Gastrocnemius medialis (tissue), 4 donors: ENCODE measurements around the gene TAX1BP1. TPM values are rescaled to one million over a fixed set of nuclear protein-coding genes. Genes with fewer than 3 reads are reported as not detected.

Experiments used
- ATAC-seq, 2 donors: fragments of 150-250 bp; one replicate each; pipeline ENCODE4 v1.9.1; 2016
- DNase-seq, 2 donors: peaks; one replicate each; pipeline ENCODE4 v3.0.0-alpha.2; 2019
- H3K27ac ChIP-seq, 4 donors: fragments of 200-600 bp; sonication (generic); 1 replicate in 1 of 4; 2 replicates in 3 of 4; pipeline ENCODE4 v1.5.1; 2016 to 2018; ENCODE audit warnings: mild to moderate bottlenecking in 2 of 4, moderate library complexity in 1 of 4
- H3K27me3 ChIP-seq, 3 donors: fragments of 200-600 bp; sonication (generic) in 2 of 3; 1 replicate in 1 of 3; 2 replicates in 2 of 3; pipeline versions ENCODE4 v1.5.1 to v1.6.0; 2016 to 2019; ENCODE audit warnings: mild to moderate bottlenecking in 1 of 3, moderate library complexity in 1 of 3
- H3K36me3 ChIP-seq, 2 donors: fragments of 200-600 bp; sonication (generic) in 1 of 2; one replicate each; pipeline ENCODE4 v1.5.1; 2017 to 2018
- H3K4me1 ChIP-seq, 2 donors: fragments of 200-600 bp; sonication (generic) in 1 of 2; one replicate each; pipeline ENCODE4 v1.5.1; 2016 to 2017; ENCODE audit warnings: mild to moderate bottlenecking in 2 of 2
- H3K4me3 ChIP-seq, 4 donors: fragments of 200-600 bp; sonication (generic) in 3 of 4; 1 replicate in 1 of 4; 2 replicates in 3 of 4; pipeline ENCODE4 v1.5.1; 2016 to 2019; ENCODE audit warnings: mild to moderate bottlenecking in 2 of 4
- H3K9me3 ChIP-seq, 3 donors: fragments of 200-600 bp; sonication (generic) in 2 of 3; 1 replicate in 1 of 3; 2 replicates in 2 of 3; pipeline ENCODE4 v1.5.1; 2016 to 2019
- POLR2A ChIP-seq, 2 donors: fragments of 450-650 bp; IDR thresholded peaks; one replicate each; pipeline ENCODE4 v1.6.1; 2017; ENCODE audit warnings: antibody characterized with exemption in 2 of 2, mild to moderate bottlenecking in 2 of 2, moderate library complexity in 2 of 2
- in situ Hi-C, 4 donors: fragments of 200-750 bp; cut with MboI; loops; one replicate each; pipeline versions ENCODE4 v1.15.0 to v1.8.0; 2017; ENCODE audit warnings: low sequenced_read_pairs in 4 of 4
- intact Hi-C: fragments of 100-400 bp; cut with DNase I; formaldehyde crosslinking; loops from one replicate; pipeline ENCODE4 v1.15.1; 2023; ENCODE audit warnings: low total_unique reads
- total RNA-seq, 4 donors: library from RNA; depleted of rRNA; stranded (reverse); fragments of >200 nt; gene quantifications; one replicate each; pipeline versions ENCODE4 v1.1.0 to v1.2.3, GENCODE V29; 2016
- TF ChIP-seq, protein P1 (sequence below), 5 experiments: fragments of 450-650 bp in 3 of 5; fragments of 200-600 bp in 2 of 5; sonication (generic) in 2 of 5; IDR thresholded peaks in 4 of 5; conservative IDR thresholded peaks in 1 of 5; 1 replicate in 4 of 5; 2 replicates in 1 of 5; pipeline ENCODE4 v1.5.1; 2016 to 2019; ENCODE audit warnings: antibody characterized with exemption in 5 of 5, mild to moderate bottlenecking in 3 of 5, moderate library complexity in 3 of 5

Gene TAX1BP1
- total RNA-seq, 4 donors from 2014 or later: 110 to 136 (median 113) TPM

DNA sequence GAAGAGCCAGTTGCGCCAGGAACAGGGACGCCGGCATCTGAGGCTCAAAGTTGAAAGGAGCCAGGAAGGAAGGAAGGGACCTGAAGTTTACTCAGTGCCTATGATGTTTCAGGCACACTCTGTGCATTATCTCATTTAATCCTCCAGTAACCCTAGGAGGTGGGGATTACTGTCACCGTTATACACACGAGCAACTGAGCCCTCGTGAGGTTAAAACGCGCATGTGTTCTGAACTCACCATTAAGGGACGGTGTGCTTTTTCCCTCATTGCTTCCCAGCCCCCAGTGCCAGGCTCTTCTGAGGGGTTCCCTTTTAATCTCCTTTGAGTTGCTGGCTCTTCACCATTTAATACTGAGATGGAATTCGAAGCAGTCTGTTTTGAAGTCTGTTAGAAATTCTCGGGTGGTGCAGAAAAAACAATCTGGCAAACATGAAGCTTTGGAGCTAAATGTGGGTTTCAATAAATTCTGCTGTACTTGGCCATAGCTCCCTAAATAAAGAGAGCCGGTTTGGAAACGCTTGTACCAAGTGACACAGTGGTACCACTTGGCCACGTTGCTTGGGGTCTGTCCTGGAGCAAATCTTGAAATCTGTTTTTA lies 102.2 kb downstream of the TAX1BP1 start:
- no peak overlapping the region for H3K4me3 ChIP-seq
- peaks cover 0 to 8% of the 10 kb centered on the region in 2 donors for H3K4me1 ChIP-seq
- no peaks in the 10 kb centered on the region for H3K9me3 ChIP-seq
- no peaks in the 10 kb centered on the region for H3K27me3 ChIP-seq
- intact Hi-C loops: no loop called here
- in situ Hi-C loops: no loop called here
- H3K36me3 ChIP-seq: no peaks in the 10 kb centered on the region
- no peak for DNase-seq
- no peak overlapping the region for H3K27ac ChIP-seq
- ATAC-seq: no peak
- TF ChIP-seq, protein P1, sequence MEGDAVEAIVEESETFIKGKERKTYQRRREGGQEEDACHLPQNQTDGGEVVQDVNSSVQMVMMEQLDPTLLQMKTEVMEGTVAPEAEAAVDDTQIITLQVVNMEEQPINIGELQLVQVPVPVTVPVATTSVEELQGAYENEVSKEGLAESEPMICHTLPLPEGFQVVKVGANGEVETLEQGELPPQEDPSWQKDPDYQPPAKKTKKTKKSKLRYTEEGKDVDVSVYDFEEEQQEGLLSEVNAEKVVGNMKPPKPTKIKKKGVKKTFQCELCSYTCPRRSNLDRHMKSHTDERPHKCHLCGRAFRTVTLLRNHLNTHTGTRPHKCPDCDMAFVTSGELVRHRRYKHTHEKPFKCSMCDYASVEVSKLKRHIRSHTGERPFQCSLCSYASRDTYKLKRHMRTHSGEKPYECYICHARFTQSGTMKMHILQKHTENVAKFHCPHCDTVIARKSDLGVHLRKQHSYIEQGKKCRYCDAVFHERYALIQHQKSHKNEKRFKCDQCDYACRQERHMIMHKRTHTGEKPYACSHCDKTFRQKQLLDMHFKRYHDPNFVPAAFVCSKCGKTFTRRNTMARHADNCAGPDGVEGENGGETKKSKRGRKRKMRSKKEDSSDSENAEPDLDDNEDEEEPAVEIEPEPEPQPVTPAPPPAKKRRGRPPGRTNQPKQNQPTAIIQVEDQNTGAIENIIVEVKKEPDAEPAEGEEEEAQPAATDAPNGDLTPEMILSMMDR (IDR thresholded peaks at IDR 0.05 in 4 of 5, conservative IDR thresholded peaks at IDR 0.05 in 1 of 5): no peak
- TF ChIP-seq POLR2A (IDR thresholded peaks at IDR 0.05): no peak

DNA sequence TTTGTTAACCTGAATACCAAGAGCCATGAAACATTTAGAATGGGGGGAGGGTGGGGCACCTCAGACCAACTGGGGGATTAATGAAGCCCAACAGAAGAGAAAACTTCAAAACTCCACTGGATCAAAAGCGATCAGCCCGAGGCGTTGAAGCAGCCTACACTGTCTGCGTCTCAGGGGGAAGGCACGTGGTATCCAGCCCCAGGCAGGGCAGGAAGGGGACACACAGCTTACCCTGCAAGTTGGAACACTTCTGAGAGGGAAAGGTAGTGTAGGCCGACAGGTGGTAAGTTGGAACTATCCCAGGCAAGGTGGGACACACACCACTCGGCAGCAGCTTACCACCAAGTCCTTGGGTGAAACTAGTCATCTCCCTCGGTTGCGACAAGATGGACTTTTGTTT lies 102.9 kb downstream of the TAX1BP1 start:
- in situ Hi-C loops: no loop called here
- Histone ChIP-seq H3K36me3 (no peaks in the 10 kb centered on the region), H3K4me1 (peaks cover 0 to 8% of the 10 kb centered on the region in 2 donors), H3K27ac (no peak overlapping the region), H3K4me3 (no peak overlapping the region), H3K27me3 (no peaks in the 10 kb centered on the region), H3K9me3 (no peaks in the 10 kb centered on the region)
- intact Hi-C loops: no loop called here
- DNase-seq (no peak), ATAC-seq (no peak)
- TF ChIP-seq, protein P1 (IDR thresholded peaks at IDR 0.05 in 4 of 5, conservative IDR thresholded peaks at IDR 0.05 in 1 of 5): no peak
- no peak for TF ChIP-seq POLR2A (IDR thresholded peaks at IDR 0.05)

DNA sequence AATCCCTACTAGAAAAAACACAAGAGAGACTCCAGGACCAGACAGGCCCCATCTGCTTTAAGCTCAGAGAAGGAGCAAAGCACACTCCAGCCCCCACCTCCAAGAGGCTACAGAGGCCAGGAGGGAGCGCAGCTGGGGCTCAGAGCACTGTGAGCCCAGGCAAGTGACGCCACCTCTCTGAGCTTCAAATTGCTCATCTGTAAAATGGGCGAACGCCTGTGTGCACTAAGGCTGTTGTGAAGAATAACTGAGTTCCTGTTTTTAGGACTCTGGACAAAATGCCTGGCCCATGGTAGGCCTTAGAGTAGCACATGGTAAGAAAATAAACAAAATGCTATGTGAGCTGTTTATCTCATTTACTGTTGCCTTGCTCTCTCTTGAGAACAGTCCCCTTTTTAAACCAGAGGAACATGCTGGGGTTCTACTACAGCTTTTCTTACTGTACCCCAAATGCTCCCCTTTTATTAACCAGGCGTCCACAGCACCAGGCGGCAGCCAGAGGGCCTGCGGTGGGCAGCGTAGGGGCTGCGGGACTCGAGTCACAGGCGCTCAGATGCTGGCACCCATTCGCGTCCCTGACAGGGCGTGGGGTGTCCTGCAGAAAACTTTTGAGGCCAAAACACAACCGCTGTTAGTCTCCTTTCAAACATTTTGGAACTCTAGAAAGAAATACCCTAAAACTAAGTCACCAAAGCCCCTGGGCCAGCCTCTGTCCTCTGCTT lies 103.8 kb downstream of the TAX1BP1 start:
- H3K27ac ChIP-seq: no peak overlapping the region
- no peaks in the 10 kb centered on the region for H3K9me3 ChIP-seq
- no peak overlapping the region for H3K4me3 ChIP-seq
- in situ Hi-C loops: no loop called here
- no peaks in the 10 kb centered on the region for H3K36me3 ChIP-seq
- peaks cover 0 to 8% of the 10 kb centered on the region in 2 donors for H3K4me1 ChIP-seq
- no peaks in the 10 kb centered on the region for H3K27me3 ChIP-seq
- ATAC-seq (no peak), DNase-seq (no peak)
- TF ChIP-seq, protein P1 (IDR thresholded peaks at IDR 0.05 in 4 of 5, conservative IDR thresholded peaks at IDR 0.05 in 1 of 5): no peak
- no peak for TF ChIP-seq POLR2A (IDR thresholded peaks at IDR 0.05)
- intact Hi-C loops: no loop called here

DNA sequence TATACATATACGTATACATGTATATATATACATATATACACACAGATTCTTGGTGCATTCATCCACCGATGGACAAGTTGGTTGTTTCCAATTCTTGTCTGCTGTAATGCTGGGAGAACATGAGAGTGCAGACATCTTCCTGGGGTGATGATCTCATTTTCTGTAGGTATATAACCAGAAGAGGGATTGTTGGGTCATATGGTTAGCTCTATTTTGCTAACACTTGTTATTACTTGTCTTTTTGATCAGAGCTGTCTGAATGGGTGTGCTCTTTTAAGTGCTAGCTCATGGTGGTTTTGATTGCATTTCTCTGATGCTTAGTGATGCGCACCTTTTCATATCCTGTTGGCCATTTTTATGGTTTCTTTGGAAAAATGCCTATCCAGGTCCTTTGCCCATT lies 106.4 kb downstream of the TAX1BP1 start:
- Histone ChIP-seq H3K27me3 (no peaks in the 10 kb centered on the region), H3K27ac (no peak overlapping the region), H3K4me1 (peaks cover 0 to 8% of the 10 kb centered on the region in 2 donors), H3K36me3 (no peaks in the 10 kb centered on the region), H3K4me3 (no peak overlapping the region), H3K9me3 (no peaks in the 10 kb centered on the region)
- in situ Hi-C loops: no loop called here
- intact Hi-C loops: no loop called here
- DNase-seq (no peak), ATAC-seq (no peak)
- TF ChIP-seq, protein P1 (IDR thresholded peaks at IDR 0.05 in 4 of 5, conservative IDR thresholded peaks at IDR 0.05 in 1 of 5): no peak
- TF ChIP-seq POLR2A (IDR thresholded peaks at IDR 0.05): no peak
